GM23338 (cell line): Measurements from ENCODE around the gene TNFRSF11A. TPM values are rescaled to one million over a fixed set of nuclear protein-coding genes. Genes with fewer than 3 reads are reported as not detected.

Source experiments
- ATAC-seq: fragments of 200-7000 bp; cut with Tn5 transposase; 3 replicates; pipeline ENCODE4 v1.9.1; 2020
- DNase-seq: peaks from one replicate; pipeline ENCODE4 v3.0.0-alpha.2; 2015; ENCODE audit warnings: low spot score
- H2AFZ ChIP-seq: fragments of 200-600 bp; sonication (generic); 2 replicates; pipeline ENCODE4 v1.8.0; 2016; ENCODE audit warnings: antibody characterized with exemption, mild to moderate bottlenecking, moderate library complexity
- H3F3A ChIP-seq: fragments of 200-600 bp; sonication (generic); replicated peaks from 2 replicates; pipeline ENCODE4 v1.8.0; 2017; ENCODE audit warnings: antibody characterized with exemption, mixed run types, low read depth
- H3K27ac ChIP-seq: fragments of 200-600 bp; sonication (generic); 2 replicates; pipeline ENCODE4 v1.6.1; 2016; ENCODE audit warnings: low read depth
- H3K27me3 ChIP-seq: fragments of 200-600 bp; sonication (generic); 2 replicates; pipeline ENCODE4 v1.8.0; 2016; ENCODE audit warnings: mild to moderate bottlenecking, mixed run types, moderate library complexity; ENCODE audit not compliant: insufficient read depth
- H3K36me3 ChIP-seq: fragments of 200-600 bp; sonication (generic); 2 replicates; pipeline ENCODE4 v1.8.0; 2016; ENCODE audit warnings: mild to moderate bottlenecking; ENCODE audit not compliant: insufficient read depth
- H3K4me1 ChIP-seq: fragments of 200-600 bp; sonication (generic); 2 replicates; pipeline ENCODE4 v1.8.0; 2016; ENCODE audit warnings: mild to moderate bottlenecking, moderate library complexity; ENCODE audit not compliant: insufficient read depth
- H3K4me2 ChIP-seq: fragments of 200-600 bp; sonication (generic); 2 replicates; pipeline ENCODE4 v1.7.1; 2017; ENCODE audit warnings: mixed run types
- H3K4me3 ChIP-seq: fragments of 200-600 bp; sonication (generic); 2 replicates; pipeline ENCODE4 v1.6.1; 2016; ENCODE audit warnings: mixed run types
- H3K79me2 ChIP-seq: fragments of 200-600 bp; sonication (generic); replicated peaks from 2 replicates; pipeline ENCODE4 v1.8.0; 2017; ENCODE audit warnings: mild to moderate bottlenecking; ENCODE audit not compliant: insufficient read depth
- H3K9me2 ChIP-seq: fragments of 200-600 bp; sonication (generic); 2 replicates; pipeline ENCODE4 v1.8.0; 2017; ENCODE audit not compliant: insufficient read depth
- H4K20me1 ChIP-seq: fragments of 200-600 bp; sonication (generic); replicated peaks from 2 replicates; pipeline ENCODE4 v1.8.0; 2017; ENCODE audit warnings: mild to moderate bottlenecking; ENCODE audit not compliant: insufficient read depth
- H3K27ac Mint-ChIP-seq: 2 replicates; pipeline ENCODE4 v1.8.0; 2020; ENCODE audit warnings: inconsistent platforms, mild to moderate bottlenecking, moderate library complexity, mixed read lengths
- H3K27me3 Mint-ChIP-seq: 3 replicates; pipeline ENCODE4 v1.8.0; 2022; ENCODE audit warnings: low read depth, mild to moderate bottlenecking, moderate library complexity, mixed read lengths, inconsistent platforms; ENCODE audit not compliant: insufficient read depth, poor library complexity
- H3K36me3 Mint-ChIP-seq: 3 replicates; pipeline ENCODE4 v1.8.0; 2021; ENCODE audit warnings: low read depth, mild to moderate bottlenecking, inconsistent platforms, moderate library complexity, mixed read lengths
- H3K4me1 Mint-ChIP-seq: 3 replicates; pipeline ENCODE4 v1.8.0; 2020; ENCODE audit warnings: mild to moderate bottlenecking, inconsistent platforms, mixed read lengths
- H3K4me3 Mint-ChIP-seq: 3 replicates; pipeline ENCODE4 v1.8.0; 2021; ENCODE audit warnings: moderate library complexity, mild to moderate bottlenecking, inconsistent platforms, mixed read lengths
- H3K9me3 Mint-ChIP-seq: 3 replicates; pipeline ENCODE4 v1.8.0; 2020; ENCODE audit warnings: moderate library complexity, mild to moderate bottlenecking, inconsistent platforms, mixed read lengths
- CREB1 ChIP-seq: fragments of 250-450 bp; sonication (Bioruptor Pico); IDR thresholded peaks from 2 replicates; pipeline ENCODE4 v1.5.0; 2020; ENCODE audit warnings: low read depth, mild to moderate bottlenecking, moderate library complexity
- CTCF ChIP-seq, 2 experiments: fragments of 200-600 bp in 1 of 2; sonication (generic) in 1 of 2; conservative IDR thresholded peaks; 2 replicates each; pipeline versions ENCODE4 v1.5.1 to v1.6.1; 2016 to 2017; ENCODE audit warnings: antibody characterized with exemption in 2 of 2, low read depth in 2 of 2, mild to moderate bottlenecking in 2 of 2, moderate library complexity in 1 of 2
- ETS1 ChIP-seq: IDR thresholded peaks from 2 replicates; pipeline ENCODE4 v1.6.1; 2016; ENCODE audit warnings: antibody characterized with exemption
- EZH2 ChIP-seq: fragments of 200-600 bp; sonication (generic); IDR thresholded peaks from one replicate; pipeline ENCODE4 v1.8.0; 2017; ENCODE audit warnings: antibody characterized with exemption, mild to moderate bottlenecking, low read depth; ENCODE audit not compliant: unreplicated experiment
- EZH2phosphoT487 ChIP-seq: fragments of 200-600 bp; sonication (generic); IDR thresholded peaks from one replicate; pipeline ENCODE4 v1.8.1; 2018; ENCODE audit warnings: antibody characterized with exemption; ENCODE audit not compliant: unreplicated experiment
- JUNB ChIP-seq: IDR thresholded peaks from one replicate; pipeline ENCODE4 v1.6.1; 2016; ENCODE audit warnings: antibody characterized with exemption; ENCODE audit not compliant: unreplicated experiment
- NANOG ChIP-seq: IDR thresholded peaks from 2 replicates; pipeline ENCODE4 v1.6.1; 2016; ENCODE audit warnings: antibody characterized with exemption, borderline replicate concordance
- POLR2AphosphoS5 ChIP-seq: IDR thresholded peaks from 2 replicates; pipeline ENCODE4 v1.6.1; 2016; ENCODE audit warnings: antibody characterized with exemption, low read depth
- REST ChIP-seq: IDR thresholded peaks from one replicate; pipeline ENCODE4 v1.6.1; 2018; ENCODE audit warnings: antibody characterized with exemption; ENCODE audit not compliant: unreplicated experiment
- STAT1 ChIP-seq: IDR thresholded peaks from one replicate; pipeline ENCODE4 v1.6.1; 2016; ENCODE audit warnings: antibody characterized with exemption; ENCODE audit not compliant: unreplicated experiment
- ZNF114 ChIP-seq: fragments of 250-450 bp; sonication (Bioruptor Pico); IDR thresholded peaks from 2 replicates; pipeline ENCODE4 v1.5.0; 2020; ENCODE audit warnings: mild to moderate bottlenecking, moderate library complexity
- ZNF331 ChIP-seq: fragments of 250-450 bp; sonication (Bioruptor Pico); IDR thresholded peaks from 2 replicates; pipeline ENCODE4 v1.5.0; 2020; ENCODE audit warnings: low read depth, mild to moderate bottlenecking, moderate library complexity
- ZNF462 ChIP-seq: fragments of 250-450 bp; sonication (Bioruptor Pico); IDR thresholded peaks from 2 replicates; pipeline ENCODE4 v1.5.0; 2020; ENCODE audit warnings: mild to moderate bottlenecking, moderate library complexity
- polyA plus RNA-seq: library from polyadenylated mRNA; unstranded; fragments of >200 nt; fragmentation: Nextera tagmentation; extraction: Ambion mirVana; gene quantifications from 2 replicates; pipeline ENCODE4 v1.2.1, GENCODE V29; 2016
- total RNA-seq: library from RNA; depleted of rRNA; stranded (reverse); fragments of >200 nt; shearing (Covaris generic); gene quantifications from 2 replicates; pipeline ENCODE4 v1.2.3, GENCODE V29; 2014

Gene TNFRSF11A
- total and polyA plus RNA-seq, 2 experiments from 2014 or later: 3.8 to 7.3 TPM

- Histone ChIP-seq H4K20me1 (no peaks in the 10 kb centered on the region), H3K4me2 (no peak overlapping the region), H3K27ac (no peak overlapping the region), H3K4me3 (no peak overlapping the region), H3K79me2 (no peaks in the 10 kb centered on the region), H2AFZ (no peak overlapping the region), H3K36me3 (no peaks in the 10 kb centered on the region), H3F3A (no peaks in the 10 kb centered on the region), H3K9me2 (peaks cover 19% of the 10 kb centered on the region), H3K4me1 (peaks cover 7% of the 10 kb centered on the region; the same call in 1 of the 2 replicates), H3K27me3 (no peaks in the 10 kb centered on the region)
- Mint-ChIP-seq H3K36me3 (peaks cover 10% of the 10 kb centered on the region), H3K27me3 (peaks cover 7% of the 10 kb centered on the region), H3K9me3 (peaks cover 17% of the 10 kb centered on the region), H3K27ac (no peak overlapping the region), H3K4me1 (peaks cover 3% of the 10 kb centered on the region; the same call in 2 of the 3 replicates), H3K4me3 (no peak overlapping the region)
- DNase-seq (no peak), ATAC-seq (no peak)
- TF ChIP-seq ZNF114 (CRISPR knock-in tag) (no peak), REST (no peak), EZH2 (no peak), CTCF (conservative IDR thresholded peaks at IDR 0.05; ENCODE audit: low read depth in 2 of 2) (no peak), ZNF331 (CRISPR knock-in tag) (no peak), ETS1 (no peak), JUNB (no peak), NANOG (no peak), EZH2phosphoT487 (no peak), CREB1 (no peak), STAT1 (no peak), POLR2AphosphoS5 (no peak), ZNF462 (CRISPR knock-in tag) (no peak)
Observed at GRCh38 chr18:62404881-62405280, 79.8 kb downstream of the TNFRSF11A start.
